AG04450 (cell line): ENCODE data around the gene MTCH1. TPM values are rescaled to one million over a fixed set of nuclear protein-coding genes. Genes with fewer than 3 reads are reported as not detected.

ENCODE experiments used
- polyA plus RNA-seq: library from polyadenylated mRNA; depleted of rRNA; stranded (reverse); fragments of >200 nt; gene quantifications from 2 replicates; pipeline ENCODE4 v1.2.3, GENCODE V29; 2011; rRNA removed

Gene MTCH1
- polyA plus RNA-seq, 1 experiment: 149 TPM

Other genes starting within 250 kb of the MTCH1 start
- 0.06 and 0.10 TPM in 2 replicates for gene CPNE5, start 146.8 kb downstream of the MTCH1 start, polyA plus RNA-seq
- 34.4 and 40.7 TPM in 2 replicates for gene PPIL1, start 111.4 kb downstream of the MTCH1 start, polyA plus RNA-seq
- 59.7 and 60.4 TPM in 2 replicates for gene C6orf89, start 100.2 kb downstream of the MTCH1 start, polyA plus RNA-seq
- gene PI16, start 31.5 kb downstream of the MTCH1 start, polyA plus RNA-seq: 0.05 and 0.11 TPM in 2 replicates
- gene FGD2, start 19.5 kb upstream of the MTCH1 start, polyA plus RNA-seq: not detected in 2 replicates
- gene PIM1, start 184.0 kb upstream of the MTCH1 start, polyA plus RNA-seq: 35.3 and 37.5 TPM in 2 replicates